GM23338 (cell line): ENCODE data around the gene RAB40C. TPM values are rescaled to one million over a fixed set of nuclear protein-coding genes. Genes with fewer than 3 reads are reported as not detected.
A peak's percentile ranks its signal among the peaks of the same experiment; 100 is the strongest.

Experiments
- ATAC-seq: fragments of 200-7000 bp; cut with Tn5 transposase; 3 replicates; pipeline ENCODE4 v1.9.1; 2020
- DNase-seq: peaks from one replicate; pipeline ENCODE4 v3.0.0-alpha.2; 2015; ENCODE audit warnings: low spot score
- H2AFZ ChIP-seq: fragments of 200-600 bp; sonication (generic); 2 replicates; pipeline ENCODE4 v1.8.0; 2016; ENCODE audit warnings: antibody characterized with exemption, mild to moderate bottlenecking, moderate library complexity
- H3F3A ChIP-seq: fragments of 200-600 bp; sonication (generic); replicated peaks from 2 replicates; pipeline ENCODE4 v1.8.0; 2017; ENCODE audit warnings: antibody characterized with exemption, mixed run types, low read depth
- H3K27ac ChIP-seq: fragments of 200-600 bp; sonication (generic); 2 replicates; pipeline ENCODE4 v1.6.1; 2016; ENCODE audit warnings: low read depth
- H3K27me3 ChIP-seq: fragments of 200-600 bp; sonication (generic); 2 replicates; pipeline ENCODE4 v1.8.0; 2016; ENCODE audit warnings: mild to moderate bottlenecking, mixed run types, moderate library complexity; ENCODE audit not compliant: insufficient read depth
- H3K36me3 ChIP-seq: fragments of 200-600 bp; sonication (generic); 2 replicates; pipeline ENCODE4 v1.8.0; 2016; ENCODE audit warnings: mild to moderate bottlenecking; ENCODE audit not compliant: insufficient read depth
- H3K4me1 ChIP-seq: fragments of 200-600 bp; sonication (generic); 2 replicates; pipeline ENCODE4 v1.8.0; 2016; ENCODE audit warnings: mild to moderate bottlenecking, moderate library complexity; ENCODE audit not compliant: insufficient read depth
- H3K4me2 ChIP-seq: fragments of 200-600 bp; sonication (generic); 2 replicates; pipeline ENCODE4 v1.7.1; 2017; ENCODE audit warnings: mixed run types
- H3K4me3 ChIP-seq: fragments of 200-600 bp; sonication (generic); 2 replicates; pipeline ENCODE4 v1.6.1; 2016; ENCODE audit warnings: mixed run types
- H3K79me2 ChIP-seq: fragments of 200-600 bp; sonication (generic); replicated peaks from 2 replicates; pipeline ENCODE4 v1.8.0; 2017; ENCODE audit warnings: mild to moderate bottlenecking; ENCODE audit not compliant: insufficient read depth
- H3K9me2 ChIP-seq: fragments of 200-600 bp; sonication (generic); 2 replicates; pipeline ENCODE4 v1.8.0; 2017; ENCODE audit not compliant: insufficient read depth
- H4K20me1 ChIP-seq: fragments of 200-600 bp; sonication (generic); replicated peaks from 2 replicates; pipeline ENCODE4 v1.8.0; 2017; ENCODE audit warnings: mild to moderate bottlenecking; ENCODE audit not compliant: insufficient read depth
- H3K27ac Mint-ChIP-seq: 2 replicates; pipeline ENCODE4 v1.8.0; 2020; ENCODE audit warnings: inconsistent platforms, mild to moderate bottlenecking, moderate library complexity, mixed read lengths
- H3K27me3 Mint-ChIP-seq: 3 replicates; pipeline ENCODE4 v1.8.0; 2022; ENCODE audit warnings: low read depth, mild to moderate bottlenecking, moderate library complexity, mixed read lengths, inconsistent platforms; ENCODE audit not compliant: insufficient read depth, poor library complexity
- H3K36me3 Mint-ChIP-seq: 3 replicates; pipeline ENCODE4 v1.8.0; 2021; ENCODE audit warnings: low read depth, mild to moderate bottlenecking, inconsistent platforms, moderate library complexity, mixed read lengths
- H3K4me1 Mint-ChIP-seq: 3 replicates; pipeline ENCODE4 v1.8.0; 2020; ENCODE audit warnings: mild to moderate bottlenecking, inconsistent platforms, mixed read lengths
- H3K4me3 Mint-ChIP-seq: 3 replicates; pipeline ENCODE4 v1.8.0; 2021; ENCODE audit warnings: moderate library complexity, mild to moderate bottlenecking, inconsistent platforms, mixed read lengths
- H3K9me3 Mint-ChIP-seq: 3 replicates; pipeline ENCODE4 v1.8.0; 2020; ENCODE audit warnings: moderate library complexity, mild to moderate bottlenecking, inconsistent platforms, mixed read lengths
- ETS1 ChIP-seq: IDR thresholded peaks from 2 replicates; pipeline ENCODE4 v1.6.1; 2016; ENCODE audit warnings: antibody characterized with exemption
- EZH2phosphoT487 ChIP-seq: fragments of 200-600 bp; sonication (generic); IDR thresholded peaks from one replicate; pipeline ENCODE4 v1.8.1; 2018; ENCODE audit warnings: antibody characterized with exemption; ENCODE audit not compliant: unreplicated experiment
- JUNB ChIP-seq: IDR thresholded peaks from one replicate; pipeline ENCODE4 v1.6.1; 2016; ENCODE audit warnings: antibody characterized with exemption; ENCODE audit not compliant: unreplicated experiment
- NANOG ChIP-seq: IDR thresholded peaks from 2 replicates; pipeline ENCODE4 v1.6.1; 2016; ENCODE audit warnings: antibody characterized with exemption, borderline replicate concordance
- POLR2AphosphoS5 ChIP-seq: IDR thresholded peaks from 2 replicates; pipeline ENCODE4 v1.6.1; 2016; ENCODE audit warnings: antibody characterized with exemption, low read depth
- REST ChIP-seq: IDR thresholded peaks from one replicate; pipeline ENCODE4 v1.6.1; 2018; ENCODE audit warnings: antibody characterized with exemption; ENCODE audit not compliant: unreplicated experiment
- STAT1 ChIP-seq: IDR thresholded peaks from one replicate; pipeline ENCODE4 v1.6.1; 2016; ENCODE audit warnings: antibody characterized with exemption; ENCODE audit not compliant: unreplicated experiment
- ZNF114 ChIP-seq: fragments of 250-450 bp; sonication (Bioruptor Pico); IDR thresholded peaks from 2 replicates; pipeline ENCODE4 v1.5.0; 2020; ENCODE audit warnings: mild to moderate bottlenecking, moderate library complexity
- ZNF331 ChIP-seq: fragments of 250-450 bp; sonication (Bioruptor Pico); IDR thresholded peaks from 2 replicates; pipeline ENCODE4 v1.5.0; 2020; ENCODE audit warnings: low read depth, mild to moderate bottlenecking, moderate library complexity
- polyA plus RNA-seq: library from polyadenylated mRNA; unstranded; fragments of >200 nt; fragmentation: Nextera tagmentation; extraction: Ambion mirVana; gene quantifications from 2 replicates; pipeline ENCODE4 v1.2.1, GENCODE V29; 2016
- total RNA-seq: library from RNA; depleted of rRNA; stranded (reverse); fragments of >200 nt; shearing (Covaris generic); gene quantifications from 2 replicates; pipeline ENCODE4 v1.2.3, GENCODE V29; 2014
- TF ChIP-seq, protein P1 (sequence below), 2 experiments: fragments of 200-600 bp in 1 of 2; sonication (generic) in 1 of 2; conservative IDR thresholded peaks; 2 replicates each; pipeline versions ENCODE4 v1.5.1 to v1.6.1; 2016 to 2017; ENCODE audit warnings: antibody characterized with exemption in 2 of 2, low read depth in 2 of 2, mild to moderate bottlenecking in 2 of 2, moderate library complexity in 1 of 2

The RAB40C gene
- total and polyA plus RNA-seq, 2 experiments from 2014 or later: 11.2 to 24.6 TPM

DNA sequence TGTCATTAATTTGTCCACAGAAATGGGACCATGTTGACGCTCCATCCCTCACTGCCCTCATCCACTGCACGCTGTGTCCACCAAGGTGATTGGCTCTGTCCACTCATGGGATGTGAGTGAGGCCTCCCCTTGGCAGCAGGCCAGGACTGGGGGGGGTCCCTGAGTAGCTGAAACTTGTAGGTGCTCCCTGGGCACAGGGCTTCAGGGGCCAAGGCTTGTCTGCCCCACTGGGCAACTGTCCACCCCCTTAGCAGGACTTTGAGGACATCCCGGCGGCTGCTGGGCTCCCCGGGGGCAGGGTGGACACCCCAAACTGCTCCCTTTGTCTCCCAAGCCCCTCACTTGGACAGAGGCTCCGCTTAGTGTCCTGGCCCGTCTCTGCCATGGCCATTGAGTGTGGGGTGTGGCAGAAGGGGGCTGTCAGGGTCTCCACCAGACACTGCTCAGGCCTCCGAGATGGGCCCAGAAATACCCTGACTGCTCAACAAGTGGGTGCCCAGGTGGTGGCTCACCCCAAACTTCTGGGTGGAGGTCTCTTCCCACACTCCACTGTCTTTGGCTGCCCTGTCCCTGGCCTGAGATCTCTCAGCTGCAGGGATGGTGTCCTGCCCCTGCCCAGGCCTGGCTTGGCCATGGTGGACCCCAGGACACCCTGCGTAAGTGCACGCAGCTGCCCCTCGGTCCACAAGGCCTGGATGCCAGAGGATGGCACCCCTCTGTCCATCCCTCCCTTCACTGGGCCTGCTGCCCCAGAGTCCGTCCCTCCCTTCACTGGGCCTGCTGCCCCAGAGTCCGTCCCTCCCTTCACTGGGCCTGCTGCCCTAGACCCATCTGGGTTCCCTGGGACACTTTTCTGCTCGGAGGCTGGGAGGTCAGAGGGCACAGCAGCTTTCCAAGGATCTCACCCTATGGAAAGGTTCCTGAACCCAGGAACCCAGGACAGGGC lies 2.9 kb upstream of the RAB40C start:
- Mint-ChIP-seq H3K36me3 (peaks cover 3% of the 10 kb centered on the region; the same call in 1 of the 3 replicates), H3K27me3 (peaks cover 30% of the 10 kb centered on the region), H3K27ac (peak overlapping the region; percentile 86; the same call in 1 of the 2 replicates), H3K9me3 (no peaks in the 10 kb centered on the region; the same call in 2 of the 3 replicates), H3K4me1 (peaks cover 14% of the 10 kb centered on the region), H3K4me3 (peak overlapping the region; percentile 87)
- Histone ChIP-seq H3K4me1 (peaks cover 5% of the 10 kb centered on the region; the same call in 1 of the 2 replicates), H3K79me2 (peaks cover 18% of the 10 kb centered on the region), H3F3A (peaks cover 10% of the 10 kb centered on the region; the same call in 1 of the 2 replicates), H3K4me3 (no peak overlapping the region), H3K9me2 (no peaks in the 10 kb centered on the region), H3K36me3 (no peaks in the 10 kb centered on the region), H2AFZ (no peak overlapping the region), H3K27ac (no peak overlapping the region), H3K27me3 (peaks cover 30% of the 10 kb centered on the region), H3K4me2 (no peak overlapping the region), H4K20me1 (peaks cover 20% of the 10 kb centered on the region)
- TF ChIP-seq STAT1 (no peak), POLR2AphosphoS5 (peak; percentile 51)
- ATAC-seq (no peak), DNase-seq (no peak)

DNA sequence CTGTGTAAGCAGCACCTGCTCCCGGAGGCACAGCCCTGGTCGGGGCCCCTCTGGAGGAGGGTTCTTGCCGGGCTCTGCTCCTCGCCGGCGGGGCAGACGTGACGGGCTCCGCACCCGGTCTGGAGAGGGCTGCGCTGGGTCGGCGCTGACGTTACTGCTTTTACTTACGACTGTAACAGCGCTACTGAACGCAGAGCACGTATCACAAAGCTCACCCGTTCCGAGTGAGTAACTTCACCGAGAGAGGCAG lies 1.3 kb upstream of the RAB40C start:
- no peak overlapping the region for H2AFZ ChIP-seq

More for the DNA sequence above, 1.3 kb upstream of the RAB40C start:
- H3K27ac Mint-ChIP-seq: peak overlapping the region; percentile 98
- TF ChIP-seq ETS1 (no peak), NANOG (no peak), ZNF331 (CRISPR knock-in tag) (no peak), ZNF114 (CRISPR knock-in tag) (no peak), STAT1 (no peak), EZH2phosphoT487 (no peak), JUNB (no peak), POLR2AphosphoS5 (no peak), REST (no peak)
- TF ChIP-seq, protein P1, sequence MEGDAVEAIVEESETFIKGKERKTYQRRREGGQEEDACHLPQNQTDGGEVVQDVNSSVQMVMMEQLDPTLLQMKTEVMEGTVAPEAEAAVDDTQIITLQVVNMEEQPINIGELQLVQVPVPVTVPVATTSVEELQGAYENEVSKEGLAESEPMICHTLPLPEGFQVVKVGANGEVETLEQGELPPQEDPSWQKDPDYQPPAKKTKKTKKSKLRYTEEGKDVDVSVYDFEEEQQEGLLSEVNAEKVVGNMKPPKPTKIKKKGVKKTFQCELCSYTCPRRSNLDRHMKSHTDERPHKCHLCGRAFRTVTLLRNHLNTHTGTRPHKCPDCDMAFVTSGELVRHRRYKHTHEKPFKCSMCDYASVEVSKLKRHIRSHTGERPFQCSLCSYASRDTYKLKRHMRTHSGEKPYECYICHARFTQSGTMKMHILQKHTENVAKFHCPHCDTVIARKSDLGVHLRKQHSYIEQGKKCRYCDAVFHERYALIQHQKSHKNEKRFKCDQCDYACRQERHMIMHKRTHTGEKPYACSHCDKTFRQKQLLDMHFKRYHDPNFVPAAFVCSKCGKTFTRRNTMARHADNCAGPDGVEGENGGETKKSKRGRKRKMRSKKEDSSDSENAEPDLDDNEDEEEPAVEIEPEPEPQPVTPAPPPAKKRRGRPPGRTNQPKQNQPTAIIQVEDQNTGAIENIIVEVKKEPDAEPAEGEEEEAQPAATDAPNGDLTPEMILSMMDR (conservative IDR thresholded peaks at IDR 0.05; ENCODE audit: low read depth in 2 of 2): no peak
- peaks cover 5% of the 10 kb centered on the region; the same call in 1 of the 2 replicates for H3K4me1 ChIP-seq
- peaks cover 26% of the 10 kb centered on the region for H3K79me2 ChIP-seq
- peak overlapping the region; percentile 87 for H3K4me3 Mint-ChIP-seq
- ATAC-seq (peak; percentile 20), DNase-seq (peak; percentile 78)
- peaks cover 8% of the 10 kb centered on the region; the same call in 1 of the 2 replicates for H3F3A ChIP-seq
- H3K4me2 ChIP-seq: peak overlapping the region; percentile 84
- H3K36me3 ChIP-seq: no peaks in the 10 kb centered on the region
- H3K27ac ChIP-seq: 0 out of 2 replicates have a peak overlapping the region, but pooled peaks have one; percentile 99
- H3K9me2 ChIP-seq: no peaks in the 10 kb centered on the region
- peaks cover 16% of the 10 kb centered on the region for H3K4me1 Mint-ChIP-seq
- peaks cover 30% of the 10 kb centered on the region for H3K27me3 ChIP-seq
- peaks cover 31% of the 10 kb centered on the region for H3K27me3 Mint-ChIP-seq
- H4K20me1 ChIP-seq: peaks cover 23% of the 10 kb centered on the region
- H3K9me3 Mint-ChIP-seq: no peaks in the 10 kb centered on the region; the same call in 1 of the 3 replicates
- H3K36me3 Mint-ChIP-seq: peaks cover 3% of the 10 kb centered on the region; the same call in 1 of the 3 replicates
- peak overlapping the region; percentile 98 for H3K4me3 ChIP-seq
